HG03095 (cell line): Measurements from ENCODE around the gene CFAP92.
"Not testable (repeated sequence)": the region's sequence is repeated elsewhere in the genome, so short reads cannot be mapped to it uniquely, and the experiment has no call there.

Experiments used
- ATAC-seq: cut with Tn5 transposase; IDR thresholded peaks from one replicate; pipeline ENCODE4 v1.9.1; 2021; ENCODE audit warnings: moderate library complexity; ENCODE audit not compliant: unreplicated experiment

Gene CFAP92

DNA sequence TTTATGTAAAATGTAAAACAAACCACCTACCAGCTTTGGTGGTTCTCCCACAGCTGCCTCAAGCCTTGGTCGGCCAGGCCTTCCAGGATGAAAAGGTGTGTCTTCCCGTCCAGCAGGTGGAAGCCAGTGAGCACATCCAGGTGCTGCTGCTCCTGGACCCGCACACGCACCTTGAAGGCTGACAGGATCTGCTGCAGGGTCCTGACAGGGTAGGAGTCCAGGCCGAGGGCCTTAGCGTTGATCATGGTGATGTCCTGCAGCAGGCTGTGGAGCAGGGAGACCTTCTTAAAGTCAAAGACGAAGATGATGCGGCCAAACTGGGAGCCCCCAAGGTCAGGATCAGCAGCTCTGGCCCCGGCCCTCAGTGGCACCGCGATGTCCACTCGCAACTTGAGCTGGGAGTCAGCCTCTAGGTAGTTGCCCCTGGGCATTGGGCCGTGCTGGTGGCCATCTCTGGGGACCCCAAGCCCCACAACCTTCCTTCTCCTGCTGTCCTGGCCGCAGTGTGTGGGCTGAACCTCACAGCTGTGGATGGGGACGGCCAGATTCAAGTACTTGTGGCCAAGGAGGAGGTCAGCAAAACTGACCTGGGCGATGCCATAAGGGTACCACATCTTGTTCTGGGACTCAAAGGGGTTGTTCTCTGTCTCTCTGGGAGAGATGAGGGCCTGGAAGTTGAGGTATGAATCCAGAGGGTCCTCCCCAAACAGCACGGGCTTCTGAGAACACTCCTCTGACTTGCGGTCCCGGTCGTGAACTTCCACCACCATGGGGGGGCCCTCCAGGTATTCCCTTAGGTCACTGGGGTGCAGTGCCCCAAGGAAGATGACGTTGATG lies 48.6 kb downstream of the CFAP92 start:
- no peak for ATAC-seq

GRCh38 chr3:128942161-128942952 lies 51.5 kb downstream of the CFAP92 start:
- no peak for ATAC-seq

DNA sequence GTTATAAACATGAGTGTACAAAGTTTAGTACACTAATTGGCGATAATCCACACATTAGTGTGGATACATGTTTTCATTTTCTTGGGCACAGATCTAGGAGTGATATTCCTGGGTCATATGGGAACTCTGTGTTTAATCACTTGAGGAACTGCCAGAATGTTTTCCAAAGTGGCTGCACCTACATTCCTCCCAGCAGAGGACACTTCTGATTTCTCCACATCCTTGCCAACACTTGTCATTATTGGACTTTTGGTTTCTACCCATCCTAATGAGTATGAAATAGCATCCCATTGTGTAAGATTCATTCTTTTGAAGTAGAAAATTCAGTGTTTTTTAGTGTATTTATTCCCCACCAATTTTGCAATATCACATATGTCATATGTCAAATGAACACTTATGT lies 53.6 kb downstream of the CFAP92 start:
- no peak for ATAC-seq

DNA sequence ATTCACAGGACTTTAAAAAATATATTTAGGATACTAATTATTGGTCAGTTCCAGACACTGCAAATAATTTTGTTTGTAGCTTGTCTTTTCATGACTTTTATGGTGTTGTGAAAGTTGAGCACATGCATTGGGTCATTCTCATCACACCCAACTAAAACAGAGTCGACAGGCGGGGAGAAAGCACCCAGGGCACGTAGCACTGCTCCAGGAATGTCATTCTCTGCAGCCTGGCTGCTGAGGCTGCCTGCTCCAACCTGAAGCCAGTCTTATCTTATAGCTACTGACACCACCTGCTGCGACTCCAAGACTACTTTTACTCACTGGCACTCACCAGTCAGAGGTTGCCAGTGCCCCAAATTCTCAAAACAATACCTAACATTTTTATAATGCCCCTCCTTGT lies 57.5 kb downstream of the CFAP92 start:
- no peak for ATAC-seq

DNA sequence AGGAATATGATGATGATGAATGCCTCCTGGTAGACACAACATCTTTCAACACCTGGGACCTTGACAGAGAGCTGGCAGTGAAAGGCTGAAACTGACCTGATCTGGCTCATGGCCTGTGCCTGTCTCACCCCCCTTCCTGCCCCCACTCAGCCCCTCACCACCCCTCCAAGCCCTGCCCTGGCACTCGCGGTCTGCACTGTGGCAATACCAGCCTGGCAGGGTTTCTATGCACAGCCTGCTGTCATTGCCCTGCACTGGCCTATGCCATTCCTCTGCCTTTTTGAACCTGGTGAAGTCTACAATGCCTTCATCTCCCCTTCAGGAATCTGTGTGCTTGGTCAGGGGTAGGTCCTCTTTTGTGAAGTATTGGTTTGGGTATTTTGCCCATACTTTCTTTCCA lies 58.0 kb downstream of the CFAP92 start:
- ATAC-seq: no peak

- no peak for ATAC-seq
Observed at GRCh38 chr3:128933922-128934253, 60.0 kb downstream of the CFAP92 start.

DNA sequence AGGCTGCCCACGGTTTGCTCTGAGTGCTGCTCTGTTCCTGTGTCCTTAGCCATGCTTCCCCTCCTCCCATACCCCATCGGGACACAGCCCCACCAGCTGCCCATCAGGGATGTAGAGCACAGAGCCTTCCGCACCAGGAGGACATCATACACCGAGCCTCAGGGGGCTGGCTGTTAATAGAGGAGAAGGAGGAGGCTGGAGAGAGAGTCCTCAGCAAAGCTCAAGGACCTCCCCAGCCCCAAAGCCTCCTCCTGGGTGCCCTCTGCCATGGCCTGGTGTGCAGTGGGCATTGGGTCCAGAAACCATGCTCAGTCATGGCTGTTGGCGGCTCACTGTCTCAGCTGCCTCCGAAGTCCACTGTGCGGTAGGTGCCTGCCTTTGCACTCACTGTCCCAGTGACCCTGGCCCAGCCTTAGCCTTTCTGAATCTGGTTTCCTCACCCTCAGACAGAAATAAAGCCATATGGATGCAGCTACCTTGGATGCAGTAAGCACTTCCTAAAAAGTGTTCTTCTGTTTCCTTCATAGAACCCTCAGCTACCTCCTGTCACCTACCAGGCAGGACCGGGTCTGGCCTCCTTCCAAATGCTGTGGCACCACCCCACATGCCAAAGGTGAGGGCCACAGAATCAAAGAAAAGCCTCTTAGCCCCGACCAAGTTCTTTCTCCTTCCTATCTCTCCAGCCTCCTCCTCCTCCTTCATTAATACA lies 60.5 kb downstream of the CFAP92 start:
- ATAC-seq: no peak

- no peak for ATAC-seq
Observed at GRCh38 chr3:128932516-128933212, 61.2 kb downstream of the CFAP92 start.

- no peak for ATAC-seq
Observed at GRCh38 chr3:128931046-128931445, 62.8 kb downstream of the CFAP92 start.

GRCh38 chr3:128929364-128929763 lies 64.5 kb downstream of the CFAP92 start:
- ATAC-seq: no peak

DNA sequence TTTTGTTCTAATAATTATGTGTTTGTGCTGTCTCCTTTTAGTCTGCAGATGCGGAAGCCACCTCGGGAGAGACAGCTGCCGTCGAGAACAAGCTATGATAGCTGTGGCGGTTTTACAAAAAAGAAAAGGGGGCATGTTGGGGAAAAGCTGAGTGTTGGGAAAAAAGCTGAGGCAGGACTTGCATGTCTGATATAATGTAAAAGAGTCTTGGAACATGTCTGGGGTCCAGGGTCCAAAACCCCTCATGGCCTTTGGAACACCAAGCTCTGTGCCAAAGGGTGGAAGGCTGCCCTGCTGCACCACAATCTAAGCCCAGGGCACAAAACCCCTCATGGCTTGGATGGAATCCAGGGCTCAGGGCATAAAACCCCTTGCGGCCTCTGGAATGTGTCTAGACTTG lies 69.9 kb downstream of the CFAP92 start:
- not testable (repeated sequence) for ATAC-seq

DNA sequence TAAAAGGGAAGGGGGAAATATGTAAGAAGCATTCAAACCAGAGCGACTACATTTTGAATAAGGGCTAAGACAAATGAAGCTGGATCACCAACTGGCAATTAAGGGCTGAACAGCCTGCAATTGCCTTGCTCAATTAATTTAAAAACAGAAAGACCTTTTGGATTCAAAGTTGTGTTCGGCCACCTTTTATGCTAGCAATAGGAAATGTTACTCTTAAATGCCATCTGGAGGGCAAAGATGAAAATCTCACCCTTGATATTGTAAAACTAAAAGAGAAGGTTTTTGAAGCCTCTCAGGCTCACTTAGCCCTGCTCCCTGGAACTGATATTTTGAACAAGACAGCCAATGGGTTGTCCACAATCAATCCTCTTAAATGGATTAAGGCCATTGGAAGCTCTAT lies 70.3 kb downstream of the CFAP92 start:
- ATAC-seq: no peak

GRCh38 chr3:128922804-128923459 lies 70.9 kb downstream of the CFAP92 start:
- ATAC-seq: no peak

DNA sequence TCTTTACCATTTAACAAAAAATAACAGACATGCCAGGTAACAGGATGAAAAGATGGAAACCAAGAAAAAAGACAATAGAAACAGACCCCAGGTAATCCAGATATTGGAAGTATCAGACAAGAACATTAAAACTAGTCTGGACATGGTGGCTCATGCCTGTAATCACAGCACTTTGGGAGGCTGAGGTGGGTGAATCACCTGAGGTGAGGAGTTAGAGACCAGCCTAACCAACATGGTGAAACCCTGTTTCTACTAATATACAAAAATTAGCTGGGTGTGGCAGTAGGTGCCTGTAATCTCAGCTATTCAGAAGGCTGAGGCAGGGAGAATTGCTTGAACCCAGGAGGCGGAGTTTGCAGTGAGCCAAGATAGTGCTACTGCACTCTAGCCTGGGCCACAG lies 73.9 kb downstream of the CFAP92 start:
- ATAC-seq: no peak

DNA sequence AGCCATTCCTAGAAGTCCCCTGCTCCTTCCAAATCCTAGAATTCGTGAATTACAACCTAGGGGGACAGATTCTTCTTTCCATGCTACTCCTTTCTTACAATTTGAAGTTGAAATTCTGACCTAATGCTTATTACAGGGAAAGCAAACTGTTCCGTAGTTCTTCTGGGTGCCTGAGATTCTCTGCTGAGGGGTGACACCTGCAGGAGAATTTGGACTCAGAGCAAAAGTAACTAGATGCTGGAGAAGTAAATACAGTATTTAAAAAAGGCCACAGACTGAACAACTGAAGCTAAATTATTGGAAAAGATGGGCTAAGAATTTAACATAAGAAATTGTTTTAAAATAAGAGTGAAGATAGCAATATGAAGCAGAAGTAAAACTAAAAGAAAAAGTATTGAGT lies 76.6 kb downstream of the CFAP92 start:
- no peak for ATAC-seq

- no peak for ATAC-seq
Observed at GRCh38 chr3:128914966-128915645, 78.8 kb downstream of the CFAP92 start.

GRCh38 chr3:128911911-128912310 lies 82.0 kb downstream of the CFAP92 start:
- no peak for ATAC-seq

GRCh38 chr3:128910006-128910405 lies 83.9 kb downstream of the CFAP92 start:
- no peak for ATAC-seq

DNA sequence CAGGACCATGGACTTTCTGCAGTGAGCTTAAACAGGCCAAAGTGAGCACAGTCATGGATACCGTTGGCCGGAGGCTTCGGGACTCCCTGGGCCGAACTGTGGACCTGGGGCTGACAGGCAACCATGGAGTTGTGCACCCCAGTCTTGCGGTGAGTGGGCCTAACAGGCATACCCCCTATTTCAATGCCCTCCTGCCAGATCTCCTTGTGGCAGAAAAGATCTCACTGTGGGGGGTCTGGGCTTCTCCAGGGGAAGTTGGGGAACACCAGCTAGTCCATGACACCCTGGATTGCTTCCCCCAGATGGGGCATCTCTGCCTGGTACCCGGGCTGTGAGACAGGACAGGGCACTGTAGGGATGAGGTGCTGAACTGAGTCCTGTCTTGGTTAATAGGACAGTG lies 84.9 kb downstream of the CFAP92 start:
- no peak for ATAC-seq
